NCI-H2107 treated with DMSO at 0.1 percent for 48 hours (cell line): ENCODE results near the gene LRRC2.
"Not testable (repeated sequence)": the region's sequence is repeated elsewhere in the genome, so short reads cannot be mapped to it uniquely, and the experiment has no call there.

Experiments
- DNase-seq: peaks from one replicate; lab custom pipeline; 2025; ENCODE audit not compliant: unreplicated experiment; lab: John Stamatoyannopoulos, UW

The LRRC2 gene

DNA sequence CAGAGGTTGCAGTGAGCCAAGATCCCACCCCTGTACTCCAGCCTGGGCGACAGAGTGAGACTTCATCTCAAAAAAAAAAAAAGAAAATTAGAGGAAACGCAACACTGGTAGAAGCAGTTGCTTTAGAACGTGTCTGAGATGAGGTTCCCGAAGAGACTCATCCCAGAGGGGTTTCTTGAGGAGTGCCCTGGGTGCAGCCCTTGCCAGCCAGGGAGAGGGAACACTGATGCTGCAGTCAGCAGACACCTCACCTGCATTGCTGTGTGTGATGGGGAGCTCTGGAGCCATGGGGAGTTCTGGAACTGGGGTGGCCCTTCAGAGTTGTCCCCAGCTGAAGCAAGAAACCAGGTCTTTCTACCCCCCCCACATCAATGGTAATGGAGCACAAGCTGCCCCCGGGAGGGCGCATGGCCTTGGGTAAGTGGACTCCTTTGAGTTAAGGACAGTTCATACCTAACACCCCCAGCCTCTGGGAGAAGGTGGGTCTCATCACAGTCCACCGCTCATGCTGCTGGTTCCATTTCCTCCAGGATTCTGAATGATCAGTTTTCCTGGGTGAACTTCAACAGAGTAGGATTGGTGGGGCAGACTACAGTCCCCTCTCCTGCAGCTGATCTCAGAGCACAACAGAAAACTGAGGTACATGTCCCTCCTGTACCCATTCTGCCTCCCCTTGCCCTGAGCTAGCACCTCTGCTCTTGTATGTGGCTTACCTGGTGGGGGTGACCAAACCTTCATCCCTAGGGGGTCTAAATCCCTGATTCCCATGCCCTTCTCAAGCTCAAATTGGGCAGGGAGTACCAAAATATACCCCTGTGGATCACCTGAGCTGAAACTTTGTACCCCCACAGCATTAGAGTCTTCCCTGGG, 18.7 kb upstream of the LRRC2 start:
- DNase-seq: no peak

DNA sequence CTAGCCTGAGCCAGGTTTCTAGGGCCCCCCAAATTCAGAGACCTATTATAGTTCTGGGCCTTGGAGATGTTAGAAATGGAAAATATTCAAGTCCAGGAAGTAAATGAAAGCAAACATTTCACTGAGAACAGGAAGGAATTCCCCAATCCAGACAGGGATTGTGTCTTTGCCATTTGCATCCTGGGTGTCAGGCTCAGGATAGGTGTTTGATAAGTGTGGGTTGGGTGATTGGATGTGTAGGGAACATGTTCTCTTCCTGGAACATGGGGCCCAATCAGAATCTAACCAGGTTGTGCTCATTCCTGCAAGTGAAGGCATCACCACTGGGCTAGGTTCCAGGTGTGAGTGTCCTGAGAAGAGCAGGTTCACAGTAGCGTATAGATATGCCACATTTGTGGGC, 14.6 kb upstream of the LRRC2 start:
- no peak for DNase-seq

DNA sequence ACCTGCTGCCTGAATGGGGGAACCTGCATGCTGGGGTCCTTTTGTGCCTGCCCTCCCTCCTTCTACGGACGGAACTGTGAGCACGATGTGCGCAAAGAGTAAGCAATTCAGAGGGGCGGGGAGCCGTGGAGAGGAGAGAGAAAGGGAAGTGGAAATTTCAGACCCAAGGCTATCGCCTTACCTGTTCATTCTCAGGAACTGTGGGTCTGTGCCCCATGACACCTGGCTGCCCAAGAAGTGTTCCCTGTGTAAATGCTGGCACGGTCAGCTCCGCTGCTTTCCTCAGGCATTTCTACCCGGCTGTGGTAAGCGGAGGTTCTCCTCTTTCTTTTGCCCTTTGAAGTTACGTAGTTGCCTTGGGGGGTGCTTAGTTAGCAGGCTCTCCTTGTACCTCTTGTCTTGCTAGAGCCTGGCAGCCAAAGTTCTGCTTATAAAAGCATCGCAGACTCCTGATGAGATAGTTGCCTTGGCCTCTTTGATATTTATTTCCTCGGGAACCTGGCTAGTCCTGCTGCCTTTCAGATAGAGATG, 13.7 kb upstream of the LRRC2 start:
- DNase-seq: no peak

DNA sequence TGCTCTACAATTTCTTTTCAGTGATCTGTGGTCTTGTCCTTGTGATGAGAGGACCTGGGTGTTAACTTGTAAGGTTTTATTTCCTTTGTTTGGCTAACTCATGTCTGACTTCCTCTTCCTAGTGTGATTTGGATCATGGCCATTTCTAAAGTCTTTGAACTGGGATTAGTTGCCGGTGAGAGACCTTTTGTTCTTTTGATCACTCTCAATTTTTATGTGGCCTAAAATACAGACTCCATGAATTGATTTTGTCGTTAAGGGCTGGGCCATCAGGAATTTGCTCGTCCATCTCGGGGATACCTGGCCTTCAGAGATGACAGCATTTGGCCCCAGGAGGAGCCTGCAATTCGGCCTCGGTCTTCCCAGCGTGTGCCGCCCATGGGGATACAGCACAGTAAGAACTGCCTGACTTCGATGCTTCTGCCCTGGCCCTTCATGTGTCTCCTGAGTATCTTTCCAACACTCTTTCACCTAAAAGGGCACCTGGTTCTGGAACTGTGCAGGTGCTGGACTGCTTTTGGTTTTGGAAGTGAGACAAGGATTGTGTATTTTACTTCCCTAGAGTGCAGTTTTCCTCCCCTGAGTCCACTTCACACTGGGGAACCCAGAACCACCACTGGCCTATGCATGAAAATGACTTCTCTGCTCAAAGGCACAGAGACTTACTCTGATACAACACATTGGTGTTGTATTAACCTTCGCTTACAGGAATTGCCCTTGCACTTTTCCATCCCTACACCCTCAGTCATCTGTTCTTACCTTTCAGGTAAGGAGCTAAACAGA, 13.1 kb upstream of the LRRC2 start:
- no peak for DNase-seq

DNA sequence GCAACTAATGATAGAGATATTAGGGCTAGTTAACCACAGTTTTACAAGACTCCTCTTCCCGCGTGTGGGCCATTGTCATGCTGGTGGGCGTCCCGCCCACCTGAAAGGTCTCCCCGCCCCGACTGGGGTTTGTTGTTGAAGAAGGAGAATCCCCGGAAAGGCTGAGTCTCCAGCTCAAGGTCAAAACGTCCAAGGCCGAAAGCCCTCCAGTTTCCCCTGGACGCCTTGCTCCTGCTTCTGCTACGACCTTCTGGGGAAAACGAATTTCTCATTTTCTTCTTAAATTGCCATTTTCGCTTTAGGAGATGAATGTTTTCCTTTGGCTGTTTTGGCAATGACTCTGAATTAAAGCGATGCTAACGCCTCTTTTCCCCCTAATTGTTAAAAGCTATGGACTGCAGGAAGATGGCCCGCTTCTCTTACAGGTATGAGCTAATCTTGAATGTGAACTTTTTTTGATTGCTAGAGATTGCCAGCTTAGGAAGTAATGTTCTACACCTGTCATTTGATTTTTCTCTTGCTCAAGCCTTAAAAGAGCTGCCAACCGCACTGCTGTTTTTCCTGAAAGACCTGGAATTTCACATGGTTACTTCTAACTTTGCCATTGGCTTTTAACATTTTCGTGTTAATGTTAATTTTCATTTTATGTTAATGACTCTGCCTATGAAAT, 11.6 kb upstream of the LRRC2 start:
- DNase-seq: not testable (repeated sequence)

DNA sequence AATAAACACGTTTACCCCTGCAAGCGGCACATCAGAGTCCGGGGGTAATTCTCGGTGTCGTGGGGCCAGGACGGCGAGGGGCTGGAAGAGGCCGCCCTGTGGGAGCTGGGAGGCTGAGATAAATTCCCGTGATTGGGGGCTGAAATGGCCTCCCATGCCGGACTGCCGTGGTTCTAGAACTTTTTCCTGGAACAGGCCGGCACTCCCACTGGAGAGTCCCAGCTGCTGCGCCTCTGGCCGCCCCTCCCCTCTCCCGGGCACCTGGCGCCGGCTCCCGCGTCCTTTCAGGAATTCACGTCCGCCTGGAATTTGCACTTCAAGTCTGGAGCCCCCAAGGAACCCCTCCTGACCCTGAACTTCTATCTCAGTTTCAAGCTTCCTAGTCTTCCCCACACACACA, 10.8 kb upstream of the LRRC2 start:
- DNase-seq: no peak

DNA sequence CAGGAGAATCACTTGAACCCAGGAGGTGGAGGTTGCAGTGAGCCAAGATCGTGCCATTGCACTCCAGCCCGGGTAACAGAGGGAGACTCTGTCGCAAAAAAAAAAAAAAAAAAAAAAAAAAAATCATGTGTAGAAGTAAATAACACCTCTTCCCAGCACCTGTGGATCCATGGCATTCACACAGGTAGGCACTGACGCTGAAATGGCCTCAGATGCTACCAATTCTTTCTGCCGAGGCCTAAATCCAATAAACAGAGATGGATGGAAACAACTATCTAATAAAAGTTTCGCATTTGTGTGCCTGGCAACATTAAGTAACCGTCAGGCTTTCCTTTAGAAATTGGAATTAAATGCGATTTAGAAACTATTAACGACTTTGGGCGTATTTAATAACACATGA, 10.3 kb upstream of the LRRC2 start:
- DNase-seq: no peak

DNA sequence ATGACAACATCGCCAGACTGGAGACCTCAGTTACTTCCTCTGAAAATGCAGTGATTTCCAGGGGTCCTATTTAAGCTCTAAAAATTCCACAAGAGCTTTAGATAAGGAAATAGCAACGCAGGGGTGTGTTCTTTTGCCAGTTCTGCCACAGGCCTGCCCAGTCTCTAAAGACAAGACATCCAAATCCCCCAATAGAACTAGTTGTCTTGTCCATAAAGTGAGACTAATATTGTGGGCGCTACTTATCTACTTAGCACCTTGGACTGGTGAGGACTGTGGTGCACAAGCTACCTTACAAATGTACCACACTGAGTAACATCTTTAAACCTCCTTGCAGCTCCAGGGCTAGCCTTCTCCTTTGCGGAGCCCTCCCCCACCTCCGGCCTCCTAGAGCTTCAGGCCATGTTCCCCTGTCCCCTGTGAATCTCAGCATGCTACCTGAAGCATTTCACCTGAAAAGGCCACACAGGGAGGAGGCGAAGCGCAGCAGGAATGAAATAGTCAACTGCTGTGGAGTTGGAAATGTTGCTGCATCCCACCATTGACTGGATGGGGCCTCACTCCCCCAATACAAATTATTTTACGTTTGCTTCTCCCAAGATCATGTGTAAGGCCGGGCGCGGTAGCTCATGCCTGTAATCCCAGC, 9.6 kb upstream of the LRRC2 start:
- no peak for DNase-seq

DNA sequence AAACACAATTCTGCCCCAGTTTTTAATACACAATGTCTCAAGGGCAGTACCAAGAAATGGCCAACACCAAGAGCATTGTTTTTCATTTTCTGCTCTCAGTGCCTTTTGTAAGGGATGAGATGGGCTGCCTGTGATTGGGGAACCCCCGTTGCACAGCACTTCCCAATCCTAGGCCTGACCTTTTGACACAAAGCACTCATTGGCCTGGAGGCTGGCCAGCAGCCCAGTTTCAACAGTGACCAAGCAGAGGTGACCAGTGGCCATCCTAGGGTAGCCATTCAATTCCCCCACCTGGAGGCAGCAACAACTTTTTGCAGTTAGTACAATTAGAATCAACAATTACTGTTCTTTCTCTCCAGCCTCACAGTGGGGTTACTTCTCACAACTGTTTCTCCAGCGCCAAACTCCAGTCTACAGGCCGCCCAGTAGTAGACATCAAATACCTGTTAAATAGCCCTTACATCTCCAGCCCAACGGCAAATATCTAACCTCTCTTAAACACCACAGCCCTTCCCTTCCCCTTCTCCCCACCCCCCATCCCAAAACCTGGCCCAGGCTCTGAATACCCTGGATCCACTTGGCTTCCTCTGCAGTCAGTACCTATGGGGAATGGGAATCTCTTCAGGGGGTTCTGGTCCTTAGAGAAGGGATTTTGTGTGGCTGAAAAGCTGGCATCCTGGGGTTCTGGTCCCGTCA, 8.9 kb upstream of the LRRC2 start:
- no peak for DNase-seq

DNA sequence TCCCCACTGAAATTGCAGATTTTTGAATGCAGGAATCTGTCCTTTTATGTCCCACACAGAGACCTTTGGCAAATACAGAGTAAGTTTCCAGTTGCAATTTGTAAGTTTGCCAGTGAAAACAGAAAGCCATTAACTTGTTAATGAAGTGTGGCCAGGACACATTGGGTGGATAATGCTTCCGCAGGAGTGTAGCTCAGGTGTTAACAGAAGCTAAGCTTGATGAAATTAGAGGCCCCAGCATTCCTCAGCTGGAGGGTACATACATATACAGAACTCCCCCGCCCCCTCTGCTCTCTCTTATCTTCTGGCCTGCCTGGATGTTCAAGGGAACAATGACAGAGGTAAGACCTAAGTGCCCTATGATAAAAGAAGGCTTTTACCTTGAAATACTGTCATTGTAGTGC, 8.1 kb upstream of the LRRC2 start:
- no peak for DNase-seq

DNA sequence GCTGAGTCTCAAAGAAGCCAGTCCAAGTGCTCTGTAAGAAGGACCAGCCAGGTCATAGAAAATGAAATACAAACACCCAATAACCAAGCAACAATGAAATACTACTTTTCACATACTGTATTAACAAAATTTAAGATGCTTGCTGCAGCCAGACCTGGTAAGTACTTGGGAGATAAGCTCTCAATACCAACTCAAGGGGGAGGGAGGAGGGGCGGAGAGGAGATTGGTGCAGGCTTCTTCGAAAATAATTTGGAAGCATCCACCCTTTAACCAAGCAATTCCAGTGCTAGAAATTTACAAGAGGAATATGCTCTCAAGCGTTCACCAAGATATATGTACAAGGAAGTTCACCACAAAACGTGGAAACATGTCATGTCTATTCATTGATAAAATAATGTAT, 7.6 kb upstream of the LRRC2 start:
- no peak for DNase-seq

DNA sequence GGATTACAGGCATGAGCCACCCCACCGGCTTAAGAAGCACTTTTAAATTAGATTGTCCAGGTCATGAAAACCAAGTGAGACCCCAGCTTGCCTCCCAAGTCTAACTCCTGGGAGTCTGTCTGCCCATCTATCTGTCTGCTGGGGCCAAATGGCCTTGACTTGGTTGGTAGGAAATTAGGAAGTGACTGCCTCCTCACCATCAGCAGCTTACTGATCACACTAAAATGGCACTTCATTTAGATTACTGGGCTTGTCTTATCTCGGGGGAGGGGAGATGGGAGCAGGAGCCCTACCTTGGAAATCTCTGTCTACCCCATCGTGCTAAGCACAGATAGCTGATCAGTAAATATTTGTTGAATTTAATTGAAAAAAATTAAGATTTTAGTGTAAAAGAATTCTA, 5.6 kb upstream of the LRRC2 start:
- DNase-seq: no peak

DNA sequence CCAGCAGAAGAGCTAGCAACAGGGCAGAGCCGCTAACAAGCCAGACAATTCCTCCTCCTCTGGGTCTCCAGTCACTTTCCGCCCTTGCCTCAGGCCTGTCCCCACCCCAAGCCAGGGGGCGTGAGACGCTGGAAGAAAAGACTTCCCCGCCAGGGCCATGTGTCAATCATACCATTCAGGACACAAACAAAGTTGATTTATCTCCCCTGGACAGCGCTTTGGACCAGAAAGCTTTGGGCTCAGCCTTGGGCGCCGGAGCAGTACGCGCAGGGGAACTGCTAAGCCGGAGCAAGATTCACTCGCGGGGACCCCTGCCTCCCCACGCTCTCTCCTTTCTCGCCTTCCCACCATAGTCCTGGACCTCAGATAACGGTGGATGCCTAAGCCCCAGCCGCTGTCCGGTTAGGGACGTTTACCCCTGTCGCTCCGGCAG, 479 bp downstream of the LRRC2 start:
- no peak for DNase-seq

DNA sequence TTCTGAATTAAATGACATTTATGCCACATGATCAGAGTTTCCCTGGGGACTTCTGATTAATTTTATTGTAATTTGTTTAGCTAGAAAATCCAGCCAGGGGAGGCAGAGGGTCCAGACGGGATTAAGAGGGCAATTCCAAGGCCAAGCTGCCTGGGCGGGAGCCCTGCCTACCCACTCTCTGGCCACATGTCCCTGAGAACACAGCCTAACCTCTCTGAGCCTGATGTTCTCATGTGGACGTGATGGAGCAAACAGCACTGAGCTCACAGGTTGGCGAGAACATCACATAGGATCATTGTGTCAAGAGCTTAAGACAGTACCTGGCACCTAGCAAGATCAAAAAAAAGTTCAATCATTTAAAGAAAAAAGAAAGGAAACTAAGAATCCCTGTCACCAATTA, 1.0 kb downstream of the LRRC2 start:
- DNase-seq: no peak

DNA sequence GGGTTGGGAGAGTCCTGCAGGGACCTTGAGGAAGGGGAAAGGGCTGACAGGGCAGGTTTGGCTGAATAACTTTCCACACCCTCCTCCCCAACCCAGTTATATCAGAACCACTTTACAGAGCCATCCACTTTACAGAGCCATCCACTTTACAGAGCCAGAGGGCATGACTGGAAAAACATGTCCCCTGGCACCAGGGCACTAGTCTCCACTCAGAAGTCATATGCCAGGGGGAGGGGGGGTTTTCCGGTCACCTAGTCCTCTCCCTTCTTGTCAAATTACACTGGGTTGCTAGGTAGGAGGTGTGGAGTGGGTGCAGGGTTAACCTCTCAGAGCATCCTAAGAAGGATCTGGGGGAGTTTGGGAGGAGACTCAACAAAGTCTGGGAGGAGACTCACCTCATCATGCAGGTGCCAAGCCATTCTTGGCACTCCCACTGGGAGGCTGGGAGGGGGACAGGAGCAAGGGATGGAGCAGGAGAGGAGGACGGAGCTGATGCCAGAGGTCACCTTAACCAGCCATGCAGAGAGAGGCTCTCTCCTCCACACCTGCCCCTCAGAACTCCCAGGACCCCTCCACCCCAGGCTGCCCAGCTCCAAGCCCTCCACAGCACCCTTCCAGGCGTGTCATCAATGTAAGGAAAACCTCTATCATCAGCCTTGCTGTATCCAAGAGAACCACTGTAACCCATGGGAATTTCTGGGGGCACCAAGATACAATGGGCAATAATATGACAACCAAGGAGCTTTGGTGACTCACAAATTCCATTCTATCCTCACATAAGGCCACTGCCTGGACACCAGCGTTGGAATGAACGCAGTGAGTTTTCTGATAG, 1.7 kb downstream of the LRRC2 start:
- no peak for DNase-seq

DNA sequence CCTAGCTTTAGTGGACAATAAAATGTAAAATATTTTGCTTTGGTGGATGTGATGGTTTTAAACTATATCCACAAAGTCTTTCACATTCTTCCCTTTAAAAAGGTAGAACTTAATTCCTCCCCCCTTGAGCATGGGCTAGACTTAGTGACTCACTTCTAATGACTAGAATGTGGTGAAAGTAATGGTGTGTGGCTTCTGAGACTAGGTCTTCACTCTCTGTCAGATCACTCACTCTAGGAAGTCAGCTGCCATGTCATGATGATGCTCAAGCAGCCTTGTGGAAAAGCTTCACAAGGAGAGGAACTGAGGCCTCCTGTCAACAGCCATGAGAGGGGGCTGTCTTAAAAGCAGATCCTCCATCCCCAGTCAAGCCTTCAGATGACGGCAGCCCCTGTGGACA, 4.2 kb downstream of the LRRC2 start:
- DNase-seq: no peak

DNA sequence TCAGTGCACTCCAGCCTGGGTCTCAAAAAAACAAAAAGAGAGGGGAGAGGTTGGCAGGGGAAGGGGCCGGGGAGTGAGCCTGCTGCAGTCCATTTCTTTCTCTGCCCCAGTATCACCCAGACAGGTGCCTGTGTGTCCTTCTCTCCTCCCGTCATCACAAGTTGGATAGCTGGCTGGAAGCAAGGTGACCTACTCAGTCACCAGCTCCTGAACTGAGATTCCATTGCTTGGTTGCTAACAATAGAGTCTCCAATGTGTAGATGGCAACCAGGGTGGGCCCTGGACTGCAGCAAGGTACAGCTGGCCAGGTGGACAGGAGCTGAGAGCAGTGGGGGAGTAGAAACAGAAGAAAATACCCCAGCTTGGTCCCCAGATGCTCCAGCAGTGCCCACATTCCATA, 4.6 kb downstream of the LRRC2 start:
- DNase-seq: no peak

DNA sequence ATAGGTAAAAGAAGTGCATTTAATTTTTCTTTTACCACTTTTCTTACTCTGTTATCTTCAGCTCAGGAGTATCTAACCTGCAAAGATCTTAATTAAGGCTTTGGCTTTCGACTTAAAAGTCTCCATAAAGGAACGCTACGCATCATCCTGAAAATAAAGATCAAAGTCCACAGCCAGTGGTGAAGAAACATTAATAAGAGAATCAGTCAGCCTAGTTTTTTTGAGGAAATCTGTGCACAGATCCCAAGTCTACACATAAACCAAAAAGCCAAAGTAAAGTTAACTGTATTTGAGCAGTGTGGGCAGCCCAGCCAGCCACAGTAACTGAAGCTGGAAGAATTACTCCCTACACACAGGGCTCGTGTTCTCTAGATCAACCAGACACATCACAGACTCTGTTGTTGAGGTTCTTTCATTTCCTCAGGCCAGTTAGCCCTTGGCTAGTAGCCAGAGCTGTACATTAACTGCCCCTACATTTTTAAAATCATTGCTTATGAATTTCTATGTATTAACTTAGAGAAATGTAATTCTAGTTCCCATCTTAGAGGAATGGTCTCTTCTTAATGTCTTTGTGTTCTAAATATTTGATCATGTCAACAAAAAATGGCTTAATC, 6.9 kb downstream of the LRRC2 start:
- no peak for DNase-seq
